Measurements from ENCODE around the gene LTV1. TPM values are rescaled to one million over a fixed set of nuclear protein-coding genes. Genes with fewer than 3 reads are reported as not detected.
A peak's percentile ranks its signal among the peaks of the same experiment; 100 is the strongest.

LTV1 gene
- total and polyA plus RNA-seq, 2 of the 4 experiments (the other 2 are of a cell fraction): 11.1 to 19.0 TPM

GRCh38 chr6:143901885-143902750 lies 59.0 kb downstream of the LTV1 start:
- ChIA-PET CTCF (interaction anchor here (0.6 kb wide), 1 partner anchor 38 kb away, joined by 3 read pairs; no protein-coding TSS in a partner anchor), POLR2A (ENCODE audit: unreplicated experiment) (interaction anchor here (0.9 kb wide), 1 partner anchor 19 kb away, joined by 3 read pairs; no protein-coding TSS in a partner anchor)
- H3K36me3 ChIP-seq (ENCODE audit: control insufficient read depth, insufficient read depth, low read length): no peaks in the 10 kb centered on the region
- BruUV-seq (replicated peaks): no TSS peak
- ATAC-seq (ENCODE audit: low read depth) (peak; percentile 89), DNase-seq (peak; percentile 49)
- no peak overlapping the region for H3K4me3 ChIP-seq (ENCODE audit: insufficient read depth, low read depth, low read length)
- H4K91ac ChIP-seq (ENCODE audit: insufficient read depth, low read depth, low read length): no peak overlapping the region
- intact Hi-C loops (cut with micrococcal nuclease): no loop called here
- H2AFZ ChIP-seq (replicated peaks; ENCODE audit: low read length, poor library complexity): peak overlapping the region; percentile 71
- peak overlapping the region; percentile 57; the same call in 1 of the 2 replicates for H3K27ac ChIP-seq (ENCODE audit: insufficient read depth, low read length)
- no peak overlapping the region for H2BK15ac ChIP-seq (ENCODE audit: low read depth, low read length)
- no peaks in the 10 kb centered on the region for H3K9me3 ChIP-seq (ENCODE audit: control insufficient read depth, insufficient read depth, low read length)
- peak overlapping the region; percentile 68 for H3K4me2 ChIP-seq (ENCODE audit: low read depth, low read length)
- peaks cover 4% of the 10 kb centered on the region for H3K9me1 ChIP-seq (ENCODE audit: insufficient read depth, low read length)
- H3K23ac ChIP-seq (ENCODE audit: low read depth, low read length): 0 out of 2 replicates have a peak overlapping the region, but pooled peaks have one; percentile 9
- no peaks in the 10 kb centered on the region for H4K20me1 ChIP-seq (ENCODE audit: insufficient read depth, low read length)
- H3K9ac ChIP-seq (ENCODE audit: low read depth, low read length): no peak overlapping the region; the same call in 1 of the 2 replicates
- H2BK20ac ChIP-seq (ENCODE audit: low read depth, low read length): no peak overlapping the region
- H3K56ac ChIP-seq (ENCODE audit: extremely low read depth, insufficient read depth, low read length): no peak overlapping the region
- no peak overlapping the region for H2BK120ac ChIP-seq (ENCODE audit: low read depth, low read length)
- H4K8ac ChIP-seq (ENCODE audit: low read depth in 2 of 2, low read length in 2 of 2): peak overlapping the region in 1 of 2 experiments; percentile 34; a peak in 1 of 4 replicates
- H4K5ac ChIP-seq (ENCODE audit: low read depth, low read length): peak overlapping the region; percentile 7; the same call in 1 of the 2 replicates
- peaks cover 7% of the 10 kb centered on the region for H3K4me1 ChIP-seq (ENCODE audit: control insufficient read depth, insufficient read depth, low read length)
- peak overlapping the region; percentile 35 for H2BK5ac ChIP-seq (ENCODE audit: low read depth, low read length, poor library complexity, severe bottlenecking)
- peak overlapping the region; percentile 44; the same call in 1 of the 2 replicates for H3K14ac ChIP-seq (replicated peaks; ENCODE audit: low read depth, low read length)
- H3K79me1 ChIP-seq (ENCODE audit: low read depth in 1 of 2, low read length in 2 of 2): no peaks in the 10 kb centered on the region
- no peaks in the 10 kb centered on the region for H3K27me3 ChIP-seq (ENCODE audit: control insufficient read depth, insufficient read depth, low read length)
- 0 out of 2 replicates have a peak overlapping the region, but pooled peaks have one; percentile 12 for H3K4ac ChIP-seq (ENCODE audit: low read depth, low read length)
- H2AK5ac ChIP-seq (ENCODE audit: low read depth, low read length): no peak overlapping the region
- H2AK9ac ChIP-seq (replicated peaks; ENCODE audit: low read depth, low read length, poor library complexity): no peak overlapping the region
- H3K18ac ChIP-seq (ENCODE audit: low read depth, low read length): peak overlapping the region; percentile 54
- dilution Hi-C loops (cut with HindIII; ENCODE audit: low sequenced_read_pairs, unreplicated experiment): no loop called here
- no CpG with 5 or more reads among the region's 6 CpGs for WGBS, 2 experiments (ENCODE audit: extremely low coverage in 2 of 2, insufficient read length in 1 of 2)
- in situ Hi-C loops (cut with MboI; ENCODE audit: low sequenced_read_pairs): no loop called here
- TF ChIP-seq, protein P1, sequence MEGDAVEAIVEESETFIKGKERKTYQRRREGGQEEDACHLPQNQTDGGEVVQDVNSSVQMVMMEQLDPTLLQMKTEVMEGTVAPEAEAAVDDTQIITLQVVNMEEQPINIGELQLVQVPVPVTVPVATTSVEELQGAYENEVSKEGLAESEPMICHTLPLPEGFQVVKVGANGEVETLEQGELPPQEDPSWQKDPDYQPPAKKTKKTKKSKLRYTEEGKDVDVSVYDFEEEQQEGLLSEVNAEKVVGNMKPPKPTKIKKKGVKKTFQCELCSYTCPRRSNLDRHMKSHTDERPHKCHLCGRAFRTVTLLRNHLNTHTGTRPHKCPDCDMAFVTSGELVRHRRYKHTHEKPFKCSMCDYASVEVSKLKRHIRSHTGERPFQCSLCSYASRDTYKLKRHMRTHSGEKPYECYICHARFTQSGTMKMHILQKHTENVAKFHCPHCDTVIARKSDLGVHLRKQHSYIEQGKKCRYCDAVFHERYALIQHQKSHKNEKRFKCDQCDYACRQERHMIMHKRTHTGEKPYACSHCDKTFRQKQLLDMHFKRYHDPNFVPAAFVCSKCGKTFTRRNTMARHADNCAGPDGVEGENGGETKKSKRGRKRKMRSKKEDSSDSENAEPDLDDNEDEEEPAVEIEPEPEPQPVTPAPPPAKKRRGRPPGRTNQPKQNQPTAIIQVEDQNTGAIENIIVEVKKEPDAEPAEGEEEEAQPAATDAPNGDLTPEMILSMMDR (conservative IDR thresholded peaks at IDR 0.05; ENCODE audit: low read depth, low read length): no peak
- TF ChIP-seq, protein P2, sequence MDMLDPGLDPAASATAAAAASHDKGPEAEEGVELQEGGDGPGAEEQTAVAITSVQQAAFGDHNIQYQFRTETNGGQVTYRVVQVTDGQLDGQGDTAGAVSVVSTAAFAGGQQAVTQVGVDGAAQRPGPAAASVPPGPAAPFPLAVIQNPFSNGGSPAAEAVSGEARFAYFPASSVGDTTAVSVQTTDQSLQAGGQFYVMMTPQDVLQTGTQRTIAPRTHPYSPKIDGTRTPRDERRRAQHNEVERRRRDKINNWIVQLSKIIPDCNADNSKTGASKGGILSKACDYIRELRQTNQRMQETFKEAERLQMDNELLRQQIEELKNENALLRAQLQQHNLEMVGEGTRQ (IDR thresholded peaks at IDR 0.05; ENCODE audit: low read depth, low read length): no peak
- TF ChIP-seq POLR2A (IDR thresholded peaks at IDR 0.05; ENCODE audit: low read depth, low read length): no peak
- TF ChIP-seq BHLHE40 (IDR thresholded peaks at IDR 0.05; ENCODE audit: low read depth, low read length): no peak
- TF ChIP-seq SMC3 (IDR thresholded peaks at IDR 0.05; ENCODE audit: low read depth, low read length): no peak
- no peak for TF ChIP-seq MAZ (IDR thresholded peaks at IDR 0.05; ENCODE audit: borderline replicate concordance, low read depth, low read length)
- TF ChIP-seq FOS (IDR thresholded peaks at IDR 0.05; ENCODE audit: low read depth, low read length): no peak
- TF ChIP-seq MXI1 (IDR thresholded peaks at IDR 0.05; ENCODE audit: borderline replicate concordance, low read depth, low read length): no peak
- TF ChIP-seq ELK1 (IDR thresholded peaks at IDR 0.05; ENCODE audit: borderline replicate concordance, low read depth, low read length): no peak
- no peak for TF ChIP-seq CHD1 (IDR thresholded peaks at IDR 0.05; ENCODE audit: low read depth, low read length)
- TF ChIP-seq RAD21 (IDR thresholded peaks at IDR 0.05; ENCODE audit: low read length): no peak
- no peak for TF ChIP-seq CEBPB (IDR thresholded peaks at IDR 0.05; ENCODE audit: low read depth, low read length)
- TF ChIP-seq RFX5 (IDR thresholded peaks at IDR 0.05; ENCODE audit: low read depth, low read length): no peak
- TF ChIP-seq RCOR1 (IDR thresholded peaks at IDR 0.05; ENCODE audit: insufficient replicate concordance, low read length): no peak

Data from IMR-90 (cell line).